ENCODE results near the gene NXPH3.

DNA sequence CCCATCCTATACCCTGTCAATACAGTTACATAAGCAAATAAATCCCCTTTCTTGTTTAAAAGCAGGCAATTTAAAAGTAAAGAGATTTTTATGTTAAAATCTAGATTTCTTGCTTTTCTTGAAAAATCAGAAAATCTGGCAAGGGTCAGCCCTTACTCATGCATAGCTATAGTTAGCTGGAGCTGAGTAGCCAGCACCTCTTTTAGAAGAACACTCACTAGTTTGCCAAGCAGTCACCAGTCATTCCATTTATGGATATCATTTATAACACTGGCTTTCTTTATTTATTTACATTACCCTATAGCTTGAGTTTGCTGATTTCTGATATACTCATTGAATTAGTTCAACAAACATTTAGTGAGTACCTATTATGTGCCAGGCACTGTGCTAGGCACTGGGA lies 45.7 kb downstream of the NXPH3 start:
- TF ChIP-seq, protein P1, sequence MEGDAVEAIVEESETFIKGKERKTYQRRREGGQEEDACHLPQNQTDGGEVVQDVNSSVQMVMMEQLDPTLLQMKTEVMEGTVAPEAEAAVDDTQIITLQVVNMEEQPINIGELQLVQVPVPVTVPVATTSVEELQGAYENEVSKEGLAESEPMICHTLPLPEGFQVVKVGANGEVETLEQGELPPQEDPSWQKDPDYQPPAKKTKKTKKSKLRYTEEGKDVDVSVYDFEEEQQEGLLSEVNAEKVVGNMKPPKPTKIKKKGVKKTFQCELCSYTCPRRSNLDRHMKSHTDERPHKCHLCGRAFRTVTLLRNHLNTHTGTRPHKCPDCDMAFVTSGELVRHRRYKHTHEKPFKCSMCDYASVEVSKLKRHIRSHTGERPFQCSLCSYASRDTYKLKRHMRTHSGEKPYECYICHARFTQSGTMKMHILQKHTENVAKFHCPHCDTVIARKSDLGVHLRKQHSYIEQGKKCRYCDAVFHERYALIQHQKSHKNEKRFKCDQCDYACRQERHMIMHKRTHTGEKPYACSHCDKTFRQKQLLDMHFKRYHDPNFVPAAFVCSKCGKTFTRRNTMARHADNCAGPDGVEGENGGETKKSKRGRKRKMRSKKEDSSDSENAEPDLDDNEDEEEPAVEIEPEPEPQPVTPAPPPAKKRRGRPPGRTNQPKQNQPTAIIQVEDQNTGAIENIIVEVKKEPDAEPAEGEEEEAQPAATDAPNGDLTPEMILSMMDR (IDR thresholded peaks at IDR 0.05; ENCODE audit: borderline replicate concordance, extremely low read depth, low read length, poor library complexity, severe bottlenecking) = no peak
- no peak for TF ChIP-seq EZH2 (IDR thresholded peaks at IDR 0.05; ENCODE audit: borderline replicate concordance, low read depth, low read length, severe bottlenecking)

Data from DND-41 (cell line).